GM19467 (cell line): ENCODE measurements around the gene ZBTB20.

Experiments used
- ATAC-seq: cut with Tn5 transposase; IDR thresholded peaks from one replicate; pipeline ENCODE4 v1.9.1; 2021; ENCODE audit warnings: mild to moderate bottlenecking, moderate library complexity; ENCODE audit not compliant: unreplicated experiment

The ZBTB20 gene

GRCh38 chr3:114499976-114500375 lies 647.1 kb downstream of the ZBTB20 start:
- no peak for ATAC-seq

GRCh38 chr3:114498539-114499370 lies 648.3 kb downstream of the ZBTB20 start:
- ATAC-seq = no peak

GRCh38 chr3:114496874-114497273 lies 650.2 kb downstream of the ZBTB20 start:
- ATAC-seq = no peak

GRCh38 chr3:114496466-114496865 lies 650.6 kb downstream of the ZBTB20 start:
- no peak for ATAC-seq

DNA sequence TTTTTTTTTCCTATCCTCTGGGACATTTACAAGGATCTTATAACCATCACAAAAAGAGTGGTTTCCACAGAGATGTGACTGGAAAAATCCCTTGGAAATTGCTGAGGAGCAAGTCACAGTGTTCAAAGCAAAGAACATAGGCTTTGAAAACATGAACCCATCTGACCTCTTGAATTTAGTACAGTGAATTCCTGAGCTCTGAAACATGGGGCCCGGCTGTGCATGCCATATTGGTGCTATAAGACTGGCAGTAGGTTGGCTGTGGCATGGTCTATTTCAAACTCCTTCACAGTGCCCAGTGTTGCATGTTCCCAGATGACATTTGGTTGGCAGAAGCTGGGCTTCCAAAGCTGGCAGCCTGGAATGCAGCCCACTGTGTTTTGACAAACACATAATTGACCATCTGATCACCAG lies 651.1 kb downstream of the ZBTB20 start:
- no peak for ATAC-seq

DNA sequence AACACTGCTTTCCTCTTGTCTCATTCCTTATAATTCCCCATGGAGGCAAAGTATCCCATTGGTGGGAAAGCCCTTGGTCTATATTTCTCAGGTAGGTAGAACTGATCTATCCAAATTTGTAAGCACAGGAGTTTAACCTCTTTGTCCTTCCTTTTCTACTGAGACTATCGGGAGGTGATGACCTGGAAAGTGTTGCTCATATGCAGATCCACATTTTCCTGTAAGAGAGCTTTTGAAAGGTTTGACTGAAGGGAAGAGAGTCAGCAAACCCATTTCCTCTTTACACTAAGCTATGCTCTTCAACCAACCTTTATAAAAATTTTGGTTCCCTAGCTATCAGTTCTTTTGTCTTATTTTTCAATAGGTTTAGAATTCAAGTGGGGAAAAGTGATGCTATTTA lies 652.6 kb downstream of the ZBTB20 start:
- ATAC-seq = no peak

- no peak for ATAC-seq
Measured at GRCh38 chr3:114490829-114491228, 656.3 kb downstream of the ZBTB20 start.

DNA sequence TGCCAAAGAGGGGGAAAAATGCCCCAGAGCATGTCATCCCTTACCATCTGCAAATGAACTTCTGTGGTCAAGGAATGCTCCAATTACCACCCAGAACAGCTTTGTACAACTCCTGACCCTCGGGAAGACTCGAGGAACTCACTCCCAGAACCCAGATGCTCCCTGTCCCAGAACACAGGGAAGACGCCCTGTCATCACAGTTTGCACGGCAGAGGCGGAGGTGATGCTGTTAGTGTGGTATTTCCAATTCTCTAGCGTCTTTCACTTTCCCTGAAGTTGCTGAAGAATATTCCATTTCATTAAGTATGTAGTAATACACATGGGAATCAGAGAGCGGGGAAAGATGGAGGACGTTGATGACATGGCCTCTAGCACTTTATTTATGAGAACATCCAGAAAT lies 659.6 kb downstream of the ZBTB20 start:
- ATAC-seq = no peak

DNA sequence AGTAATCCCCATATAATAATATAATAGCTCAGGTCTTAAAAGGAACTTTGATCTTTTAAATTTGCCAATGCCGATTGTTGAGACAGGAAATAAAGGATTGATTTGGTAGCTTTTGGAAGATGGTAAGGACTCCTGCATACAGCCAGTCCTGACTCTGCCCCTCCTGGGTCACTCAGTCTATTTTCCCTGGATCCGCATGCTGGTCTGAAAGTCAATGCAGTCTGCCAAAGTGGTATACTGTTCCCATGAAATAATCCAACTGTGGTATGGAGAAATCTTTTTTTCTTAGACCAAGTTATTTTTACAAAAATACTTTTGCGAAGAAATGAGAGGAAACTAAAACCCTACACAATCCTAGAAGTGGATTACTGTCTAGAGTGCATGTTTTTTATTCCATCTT lies 662.2 kb downstream of the ZBTB20 start:
- ATAC-seq = no peak

- no peak for ATAC-seq
Measured at GRCh38 chr3:114481113-114481512, 666.0 kb downstream of the ZBTB20 start.

- ATAC-seq = no peak
Measured at GRCh38 chr3:114480442-114480841, 666.6 kb downstream of the ZBTB20 start.

GRCh38 chr3:114478801-114479200 lies 668.3 kb downstream of the ZBTB20 start:
- ATAC-seq = no peak

GRCh38 chr3:114476511-114476910 lies 670.6 kb downstream of the ZBTB20 start:
- ATAC-seq = no peak

- no peak for ATAC-seq
Measured at GRCh38 chr3:114471478-114471877, 675.6 kb downstream of the ZBTB20 start.

GRCh38 chr3:114469070-114469469 lies 678.0 kb downstream of the ZBTB20 start:
- no peak for ATAC-seq

DNA sequence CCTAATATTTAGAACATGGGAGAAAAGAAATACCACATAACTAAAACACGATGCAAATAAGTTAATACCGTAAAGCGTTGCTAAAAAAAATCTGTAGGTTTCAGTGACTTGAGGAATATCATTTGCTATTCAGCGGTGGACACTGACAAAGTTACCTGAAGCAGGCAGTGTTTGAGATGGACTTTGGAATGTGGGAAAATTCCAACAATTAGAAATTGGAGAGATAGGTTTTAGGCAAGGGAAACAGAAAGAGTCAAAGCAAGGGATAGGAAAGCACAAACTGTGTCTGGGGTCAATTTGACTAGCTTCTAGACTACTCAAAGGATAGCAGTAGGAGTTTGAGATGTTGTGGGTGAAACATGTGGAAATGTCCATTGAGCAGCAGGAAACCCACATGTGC lies 680.3 kb downstream of the ZBTB20 start:
- no peak for ATAC-seq

DNA sequence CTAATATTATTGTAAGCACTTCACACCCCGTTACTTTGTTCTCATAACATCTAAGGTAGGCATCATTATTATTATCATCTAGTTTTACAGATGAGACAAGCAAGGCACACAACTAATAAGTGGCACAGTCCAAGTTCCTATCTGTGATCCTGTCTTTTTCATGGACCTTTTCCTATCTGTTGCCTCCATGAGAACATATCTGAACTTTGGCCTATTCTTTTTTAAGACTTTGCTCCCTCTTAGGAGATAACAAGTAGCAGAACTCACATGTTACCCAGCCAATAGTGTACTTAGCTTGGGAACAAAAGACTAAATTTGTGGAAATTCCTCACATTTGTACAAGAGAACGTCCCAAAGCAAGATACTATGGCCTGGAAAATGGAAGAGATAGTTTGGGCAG lies 680.8 kb downstream of the ZBTB20 start:
- ATAC-seq = no peak

DNA sequence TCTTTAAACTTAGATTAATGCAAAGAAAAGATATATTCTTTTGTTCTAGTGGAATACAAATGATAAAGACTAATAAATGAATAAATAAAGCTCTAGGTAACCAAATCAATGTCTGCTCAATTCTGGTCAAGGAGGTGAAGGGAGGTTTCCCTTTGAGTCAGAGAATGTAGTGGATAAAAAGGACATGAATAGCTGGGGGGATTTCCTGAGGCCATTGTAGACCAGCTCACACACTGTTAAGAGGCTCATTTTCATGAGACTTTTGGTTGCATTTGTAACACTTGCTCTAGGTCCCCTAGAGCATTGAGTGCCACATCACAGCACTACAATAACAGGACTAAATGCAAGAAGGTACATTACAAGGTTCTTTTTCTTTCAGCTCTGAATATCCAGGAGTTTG lies 682.5 kb downstream of the ZBTB20 start:
- peak; percentile 64 for ATAC-seq

DNA sequence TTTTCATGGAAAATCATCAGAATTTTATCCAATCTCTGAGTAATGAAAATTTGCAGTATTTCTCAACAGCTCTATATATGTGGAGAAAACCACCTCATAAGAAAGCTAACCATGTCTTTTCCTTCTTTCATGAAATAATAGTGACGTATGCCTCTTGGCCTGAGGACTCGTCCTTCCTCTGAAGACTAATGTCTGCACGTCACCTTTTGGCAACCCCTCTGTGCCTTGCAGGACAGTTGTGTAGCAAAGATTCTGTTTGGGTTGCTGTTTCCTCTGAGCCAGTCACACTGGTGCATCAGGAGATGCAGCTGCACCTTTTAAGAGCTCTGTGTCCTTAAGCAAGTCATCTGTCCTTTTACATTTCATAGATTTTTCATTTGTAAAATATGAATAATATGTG lies 684.3 kb downstream of the ZBTB20 start:
- no peak for ATAC-seq

DNA sequence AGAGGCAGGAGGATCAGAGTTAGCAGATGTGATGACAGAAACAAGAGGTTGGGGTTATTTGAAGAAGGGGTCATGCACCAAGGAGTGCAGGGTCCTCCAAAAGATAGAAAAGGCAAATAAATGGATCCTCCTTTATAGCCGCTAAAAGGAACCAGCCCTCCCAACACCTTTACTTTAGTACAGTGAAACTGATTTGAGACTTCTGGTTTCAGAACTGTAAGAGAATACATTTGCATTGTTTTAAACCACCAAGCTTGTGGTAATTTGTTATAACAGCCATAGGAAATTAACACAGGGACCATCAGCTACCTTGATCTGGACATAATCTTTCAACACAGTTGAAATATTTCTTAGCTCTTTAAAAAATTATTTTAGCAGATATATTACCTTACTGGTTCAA lies 686.6 kb downstream of the ZBTB20 start:
- peak; percentile 49 for ATAC-seq

GRCh38 chr3:114456742-114457141 lies 690.3 kb downstream of the ZBTB20 start:
- peak; percentile 74 for ATAC-seq

- no peak for ATAC-seq
Measured at GRCh38 chr3:114455432-114455831, 691.7 kb downstream of the ZBTB20 start.
